A549 (cell line): ENCODE results near the gene SLC23A3. TPM values are rescaled to one million over a fixed set of nuclear protein-coding genes. Genes with fewer than 3 reads are reported as not detected.

Experiments used
- ATAC-seq, 2 experiments: fragments of 200-7000 bp in 1 of 2; fragments of >200 bp in 1 of 2; cut with Nextera tagmentation in 1 of 2; cut with Tn5 transposase in 1 of 2; 3 replicates each; pipeline versions ENCODE4 v1.8.0 to v1.9.1; 2018 to 2020; ENCODE audit warnings: mild to moderate bottlenecking in 1 of 2, moderate library complexity in 1 of 2
- CTCF ChIA-PET: fragments of 300-600 bp; sonication (Branson Sonifier 250); formaldehyde crosslinking; extraction: SDS; loops from one replicate; lab custom pipeline; 2021; ENCODE audit warnings: antibody characterized with exemption, inconsistent platforms; lab: Yijun Ruan, JAX
- POLR2A ChIA-PET: fragments of 350-600 bp; formaldehyde crosslinking; extraction: SDS; loops from one replicate; lab custom pipeline; 2021; ENCODE audit warnings: antibody characterized with exemption, inconsistent platforms; lab: Yijun Ruan, JAX
- DNase-seq, 2 experiments: peaks; one replicate each; pipeline versions ENCODE4 v3.0.0 to v3.0.0-alpha.2; 2011 to 2016; ENCODE audit warnings: low read depth in 1 of 2, low spot score in 1 of 2
- FAIRE-seq: peaks from 2 replicates; lab custom pipeline; 2011; peaks lifted over from hg19 to GRCh38; lab: Jason Lieb, UNC
- H3K27ac ChIP-seq, 2 experiments: fragments of >200 bp; sonication (Bioruptor Twin); formaldehyde crosslinking; 3 replicates each; pipeline ENCODE4 v1.5.1; 2016 to 2017
- H3K4me1 ChIP-seq: fragments of >200 bp; sonication (Bioruptor Twin); formaldehyde crosslinking; 3 replicates; pipeline ENCODE4 v1.6.1; 2016
- H3K4me2 ChIP-seq: fragments of >200 bp; sonication (Bioruptor Twin); formaldehyde crosslinking; 3 replicates; pipeline ENCODE4 v1.6.1; 2016
- H3K4me3 ChIP-seq: fragments of >200 bp; sonication (Bioruptor Twin); formaldehyde crosslinking; 3 replicates; pipeline ENCODE4 v1.5.1; 2016
- H3K9me3 ChIP-seq: fragments of >200 bp; sonication (Bioruptor Twin); formaldehyde crosslinking; 3 replicates; pipeline ENCODE4 v1.6.1; 2016
- CBX8 ChIP-seq: fragments of 200-600 bp; sonication (generic); IDR thresholded peaks from 2 replicates; pipeline ENCODE4 v1.6.1; 2016
- CEBPB ChIP-seq, 2 experiments: fragments of >200 bp in 1 of 2; sonication (Bioruptor Twin) in 1 of 2; formaldehyde crosslinking in 1 of 2; IDR thresholded peaks; 2 replicates each; pipeline ENCODE4 v1.6.1; 2012 to 2016
- EHF ChIP-seq: fragments of 250-450 bp; sonication (Bioruptor Pico); IDR thresholded peaks from 2 replicates; pipeline ENCODE4 v1.5.0; 2020; ENCODE audit warnings: mild to moderate bottlenecking
- FOSB ChIP-seq: fragments of 250-450 bp; sonication (Bioruptor Pico); IDR thresholded peaks from 2 replicates; pipeline ENCODE4 v1.5.0; 2020; ENCODE audit warnings: mild to moderate bottlenecking, moderate library complexity
- FOSL2 ChIP-seq, 2 experiments: fragments of 450-650 bp in 1 of 2; fragments of >200 bp in 1 of 2; sonication (Bioruptor Twin) in 1 of 2; formaldehyde crosslinking; IDR thresholded peaks; 2 replicates each; pipeline versions ENCODE4 v1.5.0 to v1.6.1; 2016 to 2020; ENCODE audit warnings: mild to moderate bottlenecking in 1 of 2, moderate library complexity in 1 of 2
- HES2 ChIP-seq: fragments of >200 bp; sonication (Bioruptor Twin); formaldehyde crosslinking; IDR thresholded peaks from 2 replicates; pipeline ENCODE4 v1.6.1; 2016
- HOXA7 ChIP-seq: fragments of 250-450 bp; sonication (Bioruptor Pico); IDR thresholded peaks from 2 replicates; pipeline ENCODE4 v1.5.0; 2020; ENCODE audit warnings: mild to moderate bottlenecking, moderate library complexity
- JUN ChIP-seq, 2 experiments: fragments of >200 bp; sonication (Bioruptor Twin); formaldehyde crosslinking; IDR thresholded peaks; 2 replicates in 1 of 2; 3 replicates in 1 of 2; pipeline ENCODE4 v1.6.1; 2016 to 2017
- JUNB ChIP-seq: fragments of >200 bp; sonication (Bioruptor Twin); formaldehyde crosslinking; IDR thresholded peaks from 2 replicates; pipeline ENCODE4 v1.6.1; 2016
- KDM1A ChIP-seq: fragments of 200-600 bp; sonication (generic); IDR thresholded peaks from 2 replicates; pipeline ENCODE4 v1.6.1; 2016; ENCODE audit warnings: low read depth, mild to moderate bottlenecking
- MYC ChIP-seq: IDR thresholded peaks from 2 replicates; pipeline ENCODE4 v1.6.1; 2012; ENCODE audit warnings: mild to moderate bottlenecking, inconsistent platforms, low read length, improper control_type of control experiment, borderline replicate concordance
- PHF8 ChIP-seq: fragments of 200-600 bp; sonication (generic); IDR thresholded peaks from 2 replicates; pipeline ENCODE4 v1.6.1; 2016; ENCODE audit warnings: low read depth, mild to moderate bottlenecking, antibody characterized with exemption, moderate library complexity, borderline replicate concordance
- RAD21 ChIP-seq, 2 experiments: fragments of >200 bp in 1 of 2; sonication (Bioruptor Twin) in 1 of 2; formaldehyde crosslinking in 1 of 2; IDR thresholded peaks in 1 of 2; conservative IDR thresholded peaks in 1 of 2; 2 replicates in 1 of 2; 3 replicates in 1 of 2; pipeline ENCODE4 v1.6.1; 2012 to 2018; ENCODE audit warnings: inconsistent platforms in 1 of 2
- RARB ChIP-seq: fragments of 250-450 bp; sonication (Bioruptor Pico); IDR thresholded peaks from 2 replicates; pipeline ENCODE4 v1.8.0; 2021; ENCODE audit warnings: mild to moderate bottlenecking, moderate library complexity
- RCOR1 ChIP-seq: fragments of 150-350 bp; IDR thresholded peaks from 2 replicates; pipeline ENCODE4 v1.6.1; 2014; ENCODE audit warnings: antibody characterized with exemption, low read length, low read depth
- SMC3 ChIP-seq: fragments of >200 bp; sonication (Bioruptor Twin); formaldehyde crosslinking; IDR thresholded peaks from 3 replicates; pipeline ENCODE4 v1.6.1; 2018; ENCODE audit warnings: inconsistent platforms
- ZNF302 ChIP-seq: fragments of 250-450 bp; sonication (Bioruptor Pico); IDR thresholded peaks from 2 replicates; pipeline ENCODE4 v1.9.0; 2021; ENCODE audit warnings: inconsistent platforms, mild to moderate bottlenecking, moderate library complexity
- ZSCAN20 ChIP-seq: fragments of 250-450 bp; sonication (Bioruptor Pico); IDR thresholded peaks from 2 replicates; pipeline ENCODE4 v1.8.0; 2022; ENCODE audit warnings: mild to moderate bottlenecking, moderate library complexity
- WGBS: methylation state at CpG from one replicate; pipeline ENCODE4 v1.1.6; 2017; ENCODE audit errors: missing lambda C conversion rate; 5-methylcytosine and 5-hydroxymethylcytosine counted together
- polyA plus RNA-seq, 4 experiments: library from polyadenylated mRNA; depleted of rRNA in 3 of 4; stranded (reverse); fragments of >200 nt; fragmentation: RNase III in 1 of 4; extraction: RNeasy Plus Mini Kit Qiagen cat#74134 plus additional on column Dnase treatment in 1 of 4; gene quantifications; 2 replicates in 3 of 4; 3 replicates in 1 of 4; pipeline ENCODE4 v1.2.3, GENCODE V29; 2011 to 2017
- TF ChIP-seq, protein P1 (sequence below): fragments of >200 bp; sonication (Bioruptor Twin); formaldehyde crosslinking; IDR thresholded peaks from 3 replicates; pipeline ENCODE4 v1.6.1; 2016
- TF ChIP-seq, protein P2 (sequence below): fragments of >200 bp; sonication (Bioruptor Twin); formaldehyde crosslinking; IDR thresholded peaks from 3 replicates; pipeline ENCODE4 v1.5.1; 2016

Gene SLC23A3
- polyA plus RNA-seq, 2 of the 4 experiments (the other 2 are of a cell fraction), result 0.39 to 0.90 TPM

- H3K27ac ChIP-seq, result no peak overlapping the region
- TF ChIP-seq JUN (IDR thresholded peaks at IDR 0.05) (no peak), KDM1A (no peak), RAD21 (conservative IDR thresholded peaks at IDR 0.05 in 1 of 2, IDR thresholded peaks at IDR 0.05 in 1 of 2) (no peak), CEBPB (IDR thresholded peaks at IDR 0.05) (no peak), EHF (CRISPR knock-in tag) (no peak), SMC3 (no peak), RARB (CRISPR knock-in tag) (no peak), MYC (no peak)
- TF ChIP-seq, protein P1, sequence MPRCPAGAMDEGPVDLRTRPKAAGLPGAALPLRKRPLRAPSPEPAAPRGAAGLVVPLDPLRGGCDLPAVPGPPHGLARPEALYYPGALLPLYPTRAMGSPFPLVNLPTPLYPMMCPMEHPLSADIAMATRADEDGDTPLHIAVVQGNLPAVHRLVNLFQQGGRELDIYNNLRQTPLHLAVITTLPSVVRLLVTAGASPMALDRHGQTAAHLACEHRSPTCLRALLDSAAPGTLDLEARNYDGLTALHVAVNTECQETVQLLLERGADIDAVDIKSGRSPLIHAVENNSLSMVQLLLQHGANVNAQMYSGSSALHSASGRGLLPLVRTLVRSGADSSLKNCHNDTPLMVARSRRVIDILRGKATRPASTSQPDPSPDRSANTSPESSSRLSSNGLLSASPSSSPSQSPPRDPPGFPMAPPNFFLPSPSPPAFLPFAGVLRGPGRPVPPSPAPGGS, result no peak
- TF ChIP-seq, protein P2, sequence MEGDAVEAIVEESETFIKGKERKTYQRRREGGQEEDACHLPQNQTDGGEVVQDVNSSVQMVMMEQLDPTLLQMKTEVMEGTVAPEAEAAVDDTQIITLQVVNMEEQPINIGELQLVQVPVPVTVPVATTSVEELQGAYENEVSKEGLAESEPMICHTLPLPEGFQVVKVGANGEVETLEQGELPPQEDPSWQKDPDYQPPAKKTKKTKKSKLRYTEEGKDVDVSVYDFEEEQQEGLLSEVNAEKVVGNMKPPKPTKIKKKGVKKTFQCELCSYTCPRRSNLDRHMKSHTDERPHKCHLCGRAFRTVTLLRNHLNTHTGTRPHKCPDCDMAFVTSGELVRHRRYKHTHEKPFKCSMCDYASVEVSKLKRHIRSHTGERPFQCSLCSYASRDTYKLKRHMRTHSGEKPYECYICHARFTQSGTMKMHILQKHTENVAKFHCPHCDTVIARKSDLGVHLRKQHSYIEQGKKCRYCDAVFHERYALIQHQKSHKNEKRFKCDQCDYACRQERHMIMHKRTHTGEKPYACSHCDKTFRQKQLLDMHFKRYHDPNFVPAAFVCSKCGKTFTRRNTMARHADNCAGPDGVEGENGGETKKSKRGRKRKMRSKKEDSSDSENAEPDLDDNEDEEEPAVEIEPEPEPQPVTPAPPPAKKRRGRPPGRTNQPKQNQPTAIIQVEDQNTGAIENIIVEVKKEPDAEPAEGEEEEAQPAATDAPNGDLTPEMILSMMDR, result no peak
- ChIA-PET CTCF (interaction anchor here (0.6 to 21.6 kb wide), 20 partner anchors 8 to 414 kb away, joined by 3 to 332 read pairs (median 6); partner anchors contain the start of genes CNPPD1, IHH, INHA and SLC23A3), POLR2A (interaction anchor here (0.6 kb wide), 1 partner anchor 230 kb away, joined by 3 read pairs; no protein-coding TSS in a partner anchor)
- FAIRE-seq (no peak), ATAC-seq (no peak), DNase-seq (no peak)
- H3K9me3 ChIP-seq, result no peaks in the 10 kb centered on the region
- H3K4me3 ChIP-seq, result no peak overlapping the region
- H3K4me1 ChIP-seq, result peaks cover 9% of the 10 kb centered on the region
- 86% methylated on average over 4 of the region's 4 CpGs for WGBS
- H3K4me2 ChIP-seq, result no peak overlapping the region
Measured at GRCh38 chr2:219158025-219158424, 11.8 kb downstream of the SLC23A3 start.

GRCh38 chr2:219157396-219157795 is 12.4 kb downstream of the SLC23A3 start:
- H3K4me1 ChIP-seq, result peaks cover 9% of the 10 kb centered on the region
- FAIRE-seq (no peak), DNase-seq (no peak), ATAC-seq (no peak)
- no peak for TF ChIP-seq FOSB (CRISPR knock-in tag)
- TF ChIP-seq RCOR1, result no peak
- TF ChIP-seq KDM1A, result no peak
- no peak for TF ChIP-seq ZNF302
- no peak for TF ChIP-seq HES2
- no peak for TF ChIP-seq HOXA7
- TF ChIP-seq, protein P2, result no peak
- no peak for TF ChIP-seq FOSL2 (IDR thresholded peaks at IDR 0.05)
- no peak for TF ChIP-seq FOSL2 (CRISPR knock-in tag; IDR thresholded peaks at IDR 0.05)
- no peak for TF ChIP-seq ZSCAN20
- TF ChIP-seq JUNB, result no peak
- no peak for TF ChIP-seq PHF8
- no peak for TF ChIP-seq CBX8
- H3K9me3 ChIP-seq, result no peaks in the 10 kb centered on the region
- no peak overlapping the region for H3K4me2 ChIP-seq
- ChIA-PET POLR2A (interaction anchor here (0.6 kb wide), 1 partner anchor 231 kb away, joined by 3 read pairs; no protein-coding TSS in a partner anchor), CTCF (interaction anchor here (0.6 to 21.6 kb wide), 15 partner anchors 16 to 281 kb away, joined by 3 to 332 read pairs (median 9); partner anchors contain the start of genes CNPPD1, IHH and SLC23A3)
- H3K4me3 ChIP-seq, result no peak overlapping the region
- H3K27ac ChIP-seq, result no peak overlapping the region
- WGBS, result 82% methylated on average over 8 of the region's 8 CpGs
